NOMO-1 treated with dmso at 0.1 percent for 144 hours (cell line): ENCODE data around the gene ILK.
A peak's percentile ranks its signal among the peaks of the same experiment; 100 is the strongest.

ENCODE experiments used
- DNase-seq: peaks from one replicate; lab custom pipeline; 2025; ENCODE audit not compliant: unreplicated experiment; lab: John Stamatoyannopoulos, UW

ILK gene

DNA sequence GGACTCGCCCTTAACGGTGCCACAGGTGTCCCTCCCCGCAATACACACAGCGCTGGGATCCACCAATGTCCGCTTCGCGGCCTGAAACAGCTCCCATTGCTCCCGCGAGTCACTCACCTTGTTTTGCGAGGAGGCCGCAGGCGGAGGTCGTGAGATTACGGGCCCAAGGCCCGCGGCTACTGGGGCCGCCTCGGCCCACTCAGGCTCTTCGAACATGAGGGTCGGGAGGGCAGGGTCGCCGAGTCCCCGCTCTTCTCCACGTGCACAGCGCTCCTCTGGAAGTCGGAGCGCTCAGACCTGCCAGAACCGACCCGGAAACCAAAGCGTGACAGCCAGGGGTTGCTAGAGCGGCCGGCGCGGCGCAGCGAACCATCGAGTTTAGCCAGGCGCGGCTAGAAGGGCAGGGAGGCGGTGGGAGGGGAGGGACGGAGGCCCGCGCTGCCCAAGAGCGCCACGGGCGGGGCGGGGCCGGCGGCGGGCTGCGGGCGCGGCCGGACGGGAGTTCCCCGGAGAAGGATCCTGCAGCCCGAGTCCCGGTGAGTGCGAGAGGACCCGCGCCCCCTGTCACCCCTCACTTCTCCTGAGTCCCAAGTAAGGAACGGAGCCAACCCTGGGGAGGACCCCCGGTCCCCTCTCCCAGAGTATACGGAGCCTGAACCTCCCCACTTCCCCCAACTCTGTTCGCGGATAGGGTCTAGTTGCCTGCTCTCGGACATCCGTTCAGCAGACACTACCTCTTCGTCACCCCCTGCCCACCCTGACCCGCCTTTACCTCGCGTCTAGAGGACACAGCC is at the start of gene ILK, which contains the start of gene RRP8:
TSS of gene ILK (plus strand) at position 488 of the 794 bp plus-strand sequence. CDS start 498 bp downstream, outside the sequence.
TSS of gene RRP8 (minus strand) at position 330 of the 794 bp plus-strand sequence. CDS start at position 216, 114 bp downstream.
- peak; percentile 84 for DNase-seq

DNA sequence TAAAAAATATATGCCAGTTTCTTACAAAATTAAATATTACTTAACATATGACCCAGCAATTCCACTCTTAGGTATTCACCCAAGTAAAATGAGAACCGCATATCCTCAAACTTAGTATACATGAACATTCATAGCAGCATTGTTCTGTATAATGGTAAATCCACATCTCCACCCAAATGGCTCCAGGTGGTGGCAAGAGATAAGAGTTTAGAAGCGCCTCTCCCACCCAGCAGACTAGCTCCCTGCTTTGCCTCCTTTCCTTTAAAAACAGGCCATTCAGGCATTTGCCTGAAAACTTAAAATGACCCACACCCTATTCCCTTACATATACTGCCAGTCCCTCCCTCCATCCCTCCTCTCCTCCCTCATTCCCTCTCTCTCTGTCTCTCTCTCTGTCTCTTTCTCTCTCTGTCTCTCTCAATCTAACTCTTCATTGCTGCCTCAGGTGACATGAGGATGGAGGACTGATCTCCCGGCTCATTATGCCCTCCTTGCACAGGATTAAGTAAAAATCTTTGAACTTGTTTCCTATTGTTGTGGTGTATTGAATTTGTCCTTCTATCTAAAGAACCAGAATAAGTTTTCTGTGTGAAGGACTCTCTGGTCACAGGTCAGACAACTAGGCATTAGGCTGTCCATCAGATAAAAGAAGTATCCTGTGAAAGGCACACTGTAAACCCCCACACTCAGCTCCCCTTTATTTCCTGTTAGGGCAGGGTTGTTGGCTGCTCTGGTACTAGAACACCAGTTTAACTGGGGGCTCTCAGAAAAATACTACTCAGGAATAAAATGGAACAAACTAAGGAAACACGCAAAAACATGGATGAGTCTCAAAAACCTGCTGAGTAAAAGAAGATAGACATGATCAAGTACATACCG is 48.5 kb upstream of the ILK start:
- DNase-seq, result no peak

DNA sequence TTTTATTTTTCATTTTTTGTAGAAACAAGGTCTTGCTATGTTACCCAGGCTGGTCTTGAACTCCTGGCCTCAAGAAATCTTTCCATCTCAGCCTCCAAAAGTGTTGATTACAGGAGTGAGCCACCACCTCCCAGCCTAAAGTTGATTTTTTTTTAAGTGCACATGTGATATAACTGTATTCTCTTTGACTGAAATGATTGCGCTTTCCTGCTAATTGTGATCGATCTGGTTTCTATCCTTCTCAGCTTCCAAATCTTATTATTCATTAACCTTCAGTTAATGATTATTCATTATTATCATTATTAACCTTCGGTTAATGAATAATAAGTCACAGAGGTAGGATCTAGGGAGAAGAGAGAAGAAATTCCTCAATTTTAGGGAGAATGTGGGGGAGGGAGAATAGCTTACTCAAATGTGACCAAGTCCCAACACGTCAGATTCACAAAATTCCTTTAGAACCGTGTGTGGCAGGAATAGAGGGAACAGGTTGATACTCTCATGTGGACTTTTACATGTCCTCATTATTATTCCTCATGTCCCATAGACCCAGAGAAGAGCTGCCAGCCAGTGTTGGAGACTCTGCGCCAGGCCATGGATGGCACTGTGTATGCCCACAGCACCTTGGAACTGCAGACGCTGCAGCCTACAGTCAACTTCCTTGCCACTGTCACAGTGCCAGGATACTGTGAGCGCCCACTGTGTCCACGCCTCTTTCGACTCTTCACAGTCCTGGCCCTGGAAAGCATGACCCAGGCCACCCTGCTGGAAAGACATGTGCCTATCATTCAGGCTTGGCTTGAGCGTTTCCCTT is 47.2 kb upstream of the ILK start:
- no peak for DNase-seq

DNA sequence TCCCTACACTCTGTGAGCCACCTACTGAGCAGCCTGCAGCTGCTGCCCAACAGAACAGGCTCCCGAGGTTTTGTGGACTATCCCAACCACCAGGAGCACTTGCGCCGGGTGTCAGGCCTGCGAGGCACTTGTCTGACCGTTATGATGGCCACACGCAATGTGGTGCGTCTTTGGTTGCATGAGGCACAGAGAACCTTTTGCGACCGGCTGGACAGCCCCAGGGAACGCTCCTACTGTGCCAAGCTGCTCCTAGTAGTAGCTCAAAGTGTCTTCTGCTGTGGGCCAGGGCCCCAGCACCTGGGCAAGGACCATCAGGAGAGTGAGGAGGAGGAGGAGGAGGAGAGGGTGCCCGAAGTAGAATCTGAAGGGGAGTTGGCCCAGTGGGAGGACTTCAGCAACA is 46.5 kb upstream of the ILK start:
- DNase-seq, result no peak

DNA sequence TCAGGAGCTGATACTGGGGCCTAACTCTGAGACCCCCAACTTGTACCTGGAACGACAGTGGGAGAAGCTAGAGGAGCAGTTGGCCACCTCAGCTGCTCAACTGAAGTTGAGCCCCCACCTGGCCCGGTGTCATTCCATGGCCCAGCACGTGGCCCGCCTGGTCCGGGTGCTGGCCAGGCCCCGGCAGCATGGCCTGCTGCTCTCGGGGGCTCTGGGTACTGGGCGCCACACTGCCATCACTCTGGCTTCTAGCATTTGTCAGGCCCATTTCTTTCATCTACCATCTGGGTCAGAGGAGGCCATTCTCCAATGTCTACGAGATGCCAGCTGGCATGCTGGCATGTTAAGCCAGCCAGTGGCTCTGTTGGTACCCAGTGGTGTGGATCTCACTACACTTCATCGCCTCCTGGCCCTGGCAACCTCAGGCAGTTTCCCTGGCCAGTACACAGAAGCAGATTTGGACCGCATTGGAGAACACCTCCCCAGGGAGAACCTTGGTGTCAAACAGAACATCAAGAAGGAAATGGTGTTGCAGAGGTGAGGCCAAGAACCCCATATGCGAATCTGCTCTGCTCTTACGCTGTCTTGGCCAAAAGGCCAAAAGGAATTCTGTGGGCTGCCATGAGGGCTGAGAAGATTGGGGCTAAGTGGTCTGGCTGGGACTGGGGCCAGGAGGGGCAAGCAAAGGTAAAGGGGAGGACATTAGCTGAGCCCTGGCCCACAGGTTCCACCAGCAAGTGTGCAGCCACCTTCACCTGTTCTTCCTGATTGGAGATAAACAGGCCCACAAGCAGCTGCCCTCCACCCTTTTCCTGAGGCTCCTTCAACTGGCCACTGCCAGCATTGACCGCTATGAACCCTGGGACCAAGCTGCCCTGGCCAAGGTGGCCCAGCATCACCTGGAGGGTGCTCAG is 45.6 kb upstream of the ILK start:
- no peak for DNase-seq

DNA sequence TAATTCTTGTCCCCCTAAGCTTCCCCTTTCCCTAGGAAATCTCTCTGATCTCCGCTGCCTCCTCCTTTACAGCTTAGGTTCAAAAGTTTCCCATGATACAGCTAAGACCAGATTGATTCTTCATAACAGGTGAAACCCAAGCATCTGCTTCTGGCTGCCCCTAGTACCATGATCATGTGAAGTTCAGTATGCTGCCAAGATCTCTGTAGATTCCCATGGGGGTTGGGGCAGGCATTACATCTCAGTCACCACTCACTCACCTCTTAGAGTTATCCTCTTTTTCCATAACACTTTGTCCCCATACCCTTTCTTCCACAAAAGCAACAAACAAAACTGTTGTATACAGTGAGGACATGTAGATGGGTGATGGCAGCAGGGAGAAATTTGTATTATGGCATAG is 44.2 kb upstream of the ILK start:
- DNase-seq, result no peak

DNA sequence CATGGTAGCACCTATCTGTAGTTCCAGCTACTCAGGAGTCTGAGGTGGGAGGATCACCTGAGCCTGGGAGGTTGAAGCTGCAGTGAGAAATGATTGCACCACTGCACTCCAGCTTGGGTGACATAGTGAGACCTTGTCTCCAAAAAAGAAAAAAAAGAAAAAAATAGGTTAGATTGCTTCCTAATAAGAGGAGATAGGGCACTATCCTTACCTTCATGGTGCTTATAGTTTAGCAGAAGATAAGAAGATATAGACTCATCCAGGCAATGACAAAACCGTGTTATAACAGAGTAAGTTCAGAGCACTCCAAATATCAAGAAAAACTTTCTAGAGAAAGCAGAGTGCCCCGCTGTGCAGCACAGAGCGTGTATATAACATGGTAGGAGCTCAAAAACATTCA is 42.3 kb upstream of the ILK start:
- no peak for DNase-seq

DNA sequence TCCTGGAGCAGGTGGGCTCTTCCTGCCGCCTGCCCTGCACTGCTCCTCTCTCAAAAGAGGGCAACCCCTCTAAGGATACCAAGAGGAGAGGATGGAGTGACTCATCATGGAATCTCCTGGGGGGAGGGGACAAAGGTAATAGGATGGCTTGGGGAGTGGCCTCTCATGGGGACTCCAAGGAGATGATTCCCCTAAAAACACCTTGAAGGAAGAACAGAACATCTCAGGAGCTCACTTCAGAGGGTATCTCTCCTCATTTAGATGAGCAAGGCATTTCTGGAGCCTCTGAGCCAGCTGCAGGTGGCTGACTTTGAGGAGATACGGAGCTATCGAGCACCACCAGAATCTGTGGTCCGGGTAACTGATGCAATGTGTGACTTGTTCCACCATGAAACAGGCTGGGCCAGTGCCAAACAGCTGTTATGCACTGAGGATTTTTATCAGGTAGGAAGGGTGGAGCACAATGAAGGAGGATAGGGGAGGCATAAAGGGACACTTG is 40.4 kb upstream of the ILK start:
- DNase-seq, result no peak

DNA sequence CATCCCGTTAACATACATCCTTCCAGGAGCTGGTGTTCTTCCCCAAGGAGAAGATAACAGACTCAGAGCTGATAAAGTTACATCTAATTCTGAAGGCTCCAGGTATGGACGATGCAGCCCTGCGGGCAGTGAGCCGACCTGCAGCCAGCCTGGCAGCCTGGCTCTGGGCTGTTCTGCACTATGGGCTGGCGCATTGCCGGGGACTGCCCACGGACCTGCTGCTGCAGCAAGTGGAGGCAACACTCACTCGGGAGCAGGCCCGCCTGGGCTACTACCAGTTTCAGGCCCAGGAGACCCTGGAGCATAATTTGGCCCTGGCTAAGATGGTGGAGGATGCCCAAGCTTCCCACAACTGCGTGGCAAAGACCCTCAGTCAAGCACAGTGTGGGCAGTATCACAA is 39.9 kb upstream of the ILK start:
- DNase-seq, result no peak

DNA sequence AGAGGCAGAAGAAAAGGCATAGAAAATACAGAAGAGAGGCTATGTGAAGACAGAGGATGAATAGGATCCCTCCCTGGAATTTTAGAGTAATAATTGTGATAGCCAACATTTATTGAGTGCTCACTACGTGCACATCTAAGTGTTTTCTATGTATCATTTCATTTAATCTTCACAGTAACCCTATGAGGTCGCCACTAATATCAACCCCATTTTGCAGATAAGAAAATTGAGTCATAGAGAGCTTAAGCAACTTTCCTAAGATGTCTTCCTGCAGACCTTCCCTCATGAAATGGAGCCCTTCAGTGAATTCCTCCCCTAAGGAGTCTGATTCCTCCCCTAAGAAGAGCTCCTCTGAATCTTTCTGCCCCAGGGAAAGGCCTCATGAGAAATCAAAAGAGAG is 38.2 kb upstream of the ILK start:
- no peak for DNase-seq

DNA sequence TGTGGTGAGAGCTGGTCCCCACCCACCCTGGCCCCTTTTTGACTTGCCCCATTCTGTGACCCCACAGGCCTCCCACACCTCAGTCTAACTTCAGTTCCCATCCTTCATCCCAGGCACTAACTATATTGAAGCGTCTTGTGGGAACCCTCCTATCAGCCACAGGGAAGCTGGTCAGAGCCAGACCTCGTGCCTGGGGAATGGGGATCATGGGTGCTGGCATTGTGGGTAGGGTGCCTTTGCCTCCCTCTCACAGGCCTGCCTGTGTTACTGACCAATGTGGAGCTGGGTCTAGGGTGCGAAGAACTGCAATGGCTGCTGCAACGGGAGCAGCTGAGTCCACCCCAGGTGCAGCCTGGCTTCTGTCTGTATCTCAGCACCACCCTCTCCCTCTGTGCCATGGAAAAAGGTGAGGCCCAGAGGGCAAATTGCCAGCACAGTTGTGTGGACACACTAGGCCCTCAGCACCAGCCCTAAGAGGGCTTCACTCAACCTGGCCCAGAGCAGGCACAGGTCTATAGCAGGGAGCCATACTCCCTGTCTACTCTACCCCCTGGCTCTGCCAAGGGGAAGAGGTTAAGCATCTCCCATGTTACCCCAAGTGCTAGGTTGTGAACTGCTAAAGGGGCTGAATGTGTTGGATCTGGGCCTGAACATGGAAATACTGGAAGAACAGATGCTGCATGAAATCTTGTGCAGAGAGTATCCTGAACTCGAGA is 37.4 kb upstream of the ILK start:
- no peak for DNase-seq

DNA sequence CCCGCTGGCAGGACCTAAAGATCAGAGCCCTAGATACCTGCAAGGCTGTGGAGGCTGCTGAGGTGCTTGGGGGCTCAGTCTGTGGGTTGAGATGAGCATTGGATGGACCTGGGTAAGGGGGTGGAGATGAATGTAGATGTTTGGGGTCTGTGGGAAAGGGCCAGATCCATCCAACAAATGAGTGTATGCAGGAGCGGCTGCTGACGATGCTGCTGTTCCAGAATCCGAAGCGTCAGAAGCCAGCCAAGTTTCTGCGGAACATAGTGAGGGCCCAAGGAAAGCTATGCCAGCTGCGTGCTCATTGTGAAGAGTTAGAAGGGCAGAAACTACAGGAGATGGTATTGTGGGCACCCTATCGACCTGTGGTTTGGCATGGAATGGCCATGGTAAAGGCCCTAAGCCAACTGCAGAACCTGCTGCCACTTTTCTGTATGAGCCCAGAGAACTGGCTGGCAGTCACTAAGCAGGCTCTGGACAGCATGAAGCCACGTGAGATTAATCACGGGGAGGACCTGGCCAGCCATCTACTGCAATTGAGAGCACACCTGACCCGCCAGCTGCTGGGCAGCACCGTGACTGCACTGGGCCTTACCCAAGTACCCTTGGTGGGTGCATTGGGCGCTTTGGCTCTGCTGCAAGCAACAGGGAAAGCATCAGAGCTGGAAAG is 36.7 kb upstream of the ILK start:
- DNase-seq, result no peak

DNA sequence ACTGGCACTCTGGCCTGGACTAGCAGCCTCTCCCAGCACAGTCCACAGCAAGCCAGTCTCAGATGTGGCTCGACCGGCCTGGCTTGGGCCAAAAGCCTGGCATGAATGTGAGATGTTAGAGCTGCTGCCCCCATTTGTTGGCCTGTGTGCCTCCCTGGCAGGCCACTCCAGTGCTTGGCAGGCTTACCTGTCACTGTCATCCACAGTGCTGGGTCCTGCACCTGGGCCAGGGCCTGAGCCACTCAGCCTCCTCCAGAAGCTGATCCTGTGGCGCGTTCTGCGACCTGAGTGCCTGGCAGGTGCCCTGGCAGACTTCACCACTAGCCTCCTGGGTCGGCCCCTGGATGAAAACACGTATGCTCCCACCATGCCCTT is 36.2 kb upstream of the ILK start:
- DNase-seq, result no peak

DNA sequence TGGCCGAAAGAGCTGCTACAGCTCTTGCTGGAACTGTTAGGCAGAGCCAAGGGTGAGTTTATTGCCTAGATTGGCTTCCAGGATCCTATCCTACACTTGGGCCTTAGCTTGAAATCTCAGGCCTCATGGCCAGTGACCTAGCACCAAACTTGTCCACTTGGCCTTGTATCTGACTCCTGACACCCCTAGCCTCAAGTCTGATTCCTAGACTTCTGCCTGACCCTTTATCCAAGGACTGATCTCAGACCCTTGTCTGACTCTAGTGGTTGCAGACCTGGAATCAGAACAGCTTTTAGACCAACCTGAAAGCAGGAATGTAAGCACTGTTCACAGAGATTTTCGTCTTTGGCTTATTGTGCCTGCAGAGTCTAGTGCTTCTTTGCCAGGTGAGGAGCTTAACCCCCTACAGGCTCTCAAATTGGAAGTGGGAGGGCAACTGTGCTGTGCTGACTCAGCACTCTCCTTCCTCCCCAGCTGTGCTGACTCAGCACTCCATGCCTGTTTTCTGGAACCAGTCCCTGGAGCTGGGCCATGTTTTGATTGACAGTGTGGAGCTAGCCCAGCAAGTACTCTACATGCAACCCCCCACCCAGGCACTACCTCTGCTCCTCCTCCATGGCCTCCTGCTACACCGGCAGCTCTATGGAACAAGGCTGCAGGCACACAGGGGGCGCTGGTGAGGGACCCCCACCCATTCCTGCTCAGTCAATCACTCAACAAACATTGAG is 35.2 kb upstream of the ILK start:
- no peak for DNase-seq

DNA sequence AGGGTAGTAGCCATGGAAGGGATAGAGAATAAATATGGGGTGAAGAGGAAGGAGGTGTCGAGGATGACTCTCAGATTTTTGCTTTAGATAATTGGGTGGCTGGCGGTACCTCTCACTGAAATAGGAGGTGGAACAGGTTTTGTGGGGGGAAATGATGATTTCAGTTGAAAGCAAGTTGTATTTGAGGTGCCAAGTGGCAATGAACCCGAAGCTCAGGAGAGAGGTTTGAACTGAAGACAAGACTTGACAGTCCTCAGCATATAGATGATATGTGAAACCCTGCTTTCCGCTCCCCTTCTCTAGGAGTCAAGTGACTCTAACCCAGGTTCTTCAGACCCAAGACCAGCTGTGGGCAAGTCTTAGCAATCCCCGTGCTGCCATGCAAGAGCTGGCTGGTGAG is 33.9 kb upstream of the ILK start:
- no peak for DNase-seq

DNA sequence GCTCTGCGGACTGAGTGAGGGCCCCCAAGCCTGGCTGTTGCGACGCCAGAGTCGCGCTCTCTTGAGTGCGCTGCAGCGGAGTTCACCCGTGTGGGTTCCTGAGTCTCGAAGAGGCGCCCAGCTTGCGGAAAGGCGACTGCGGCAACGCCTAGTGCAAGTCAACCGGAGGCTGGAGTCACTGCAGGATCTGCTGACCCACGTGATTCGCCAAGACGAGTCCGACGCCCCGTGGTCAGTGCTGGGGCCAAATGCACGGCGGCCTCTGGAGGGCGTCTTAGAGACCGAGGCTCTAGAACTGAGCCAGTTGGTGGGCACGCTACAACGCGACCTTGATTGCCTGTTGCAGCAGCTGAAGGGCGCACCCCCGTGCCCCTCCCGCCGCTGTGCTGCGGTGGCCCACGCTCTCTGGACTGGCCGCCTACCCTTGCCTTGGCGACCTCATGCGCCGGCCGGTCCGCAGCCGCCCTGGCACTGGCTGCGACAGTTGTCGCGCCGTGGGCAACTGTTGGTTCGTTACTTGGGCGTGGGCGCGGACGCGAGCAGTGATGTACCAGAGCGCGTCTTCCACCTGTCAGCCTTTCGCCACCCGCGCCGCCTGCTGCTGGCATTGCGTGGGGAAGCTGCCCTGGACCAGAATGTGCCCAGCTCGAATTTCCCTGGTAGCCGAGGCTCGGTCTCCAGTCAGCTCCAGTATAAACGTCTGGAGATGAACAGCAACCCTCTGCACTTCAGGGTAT is 32.7 kb upstream of the ILK start:
- DNase-seq, result no peak

DNA sequence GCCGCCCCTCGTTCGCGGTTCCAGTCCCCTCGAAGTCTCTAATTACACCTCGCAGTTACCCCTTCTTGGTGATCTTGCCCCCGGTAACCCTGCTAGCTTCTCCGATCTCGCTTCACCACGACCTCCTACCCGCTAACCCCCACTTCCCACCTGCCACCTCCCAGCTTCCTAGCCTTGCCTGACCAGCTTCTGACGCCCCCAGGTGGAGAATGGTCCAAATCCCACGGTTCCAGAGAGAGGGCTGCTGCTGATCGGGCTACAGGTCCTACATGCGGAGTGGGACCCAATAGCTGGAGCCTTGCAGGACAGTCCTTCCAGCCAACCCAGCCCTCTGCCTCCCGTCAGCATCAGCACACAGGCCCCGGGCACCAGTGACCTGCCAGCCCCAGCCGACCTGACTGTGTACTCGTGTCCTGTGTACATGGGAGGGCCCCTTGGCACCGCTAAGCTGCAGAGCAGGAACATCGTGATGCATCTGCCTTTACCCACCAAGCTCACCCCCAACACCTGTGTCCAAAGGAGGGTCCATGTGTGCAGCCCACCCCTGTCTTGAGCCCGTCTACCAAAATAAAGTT is 32.1 kb upstream of the ILK start:
- no peak for DNase-seq
